Measurements from ENCODE around the gene DCDC2C. TPM values are rescaled to one million over a fixed set of nuclear protein-coding genes. Genes with fewer than 3 reads are reported as not detected.

DCDC2C gene
- total RNA-seq, 1 experiment from 2014 or later: not detected

DNA sequence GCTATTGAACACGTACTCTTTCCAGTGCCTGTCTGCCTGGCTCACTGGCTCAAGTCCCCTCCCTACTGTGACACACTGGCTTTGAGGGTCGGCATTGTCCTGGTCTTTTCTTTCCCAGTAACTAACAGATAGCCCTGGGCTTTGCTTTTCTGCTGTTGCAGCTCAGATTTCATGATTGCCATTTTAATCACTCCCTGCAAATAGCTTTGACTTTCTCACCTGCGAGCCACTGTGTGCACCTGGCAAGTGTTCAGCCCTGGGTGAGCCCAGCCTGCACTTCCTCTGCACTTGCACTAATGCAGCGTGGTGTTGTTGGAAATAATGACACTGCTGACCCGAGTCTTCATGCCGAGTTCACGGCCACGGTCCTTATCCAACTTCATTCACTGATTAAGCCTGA is 52.9 kb downstream of the DCDC2C start (continued):
- TF ChIP-seq E2F5 (CRISPR knock-in tag; IDR thresholded peaks at IDR 0.05): no peak
- TF ChIP-seq ESRRA (CRISPR knock-in tag; IDR thresholded peaks at IDR 0.05; ENCODE audit: borderline replicate concordance): no peak
- TF ChIP-seq ZNF121 (CRISPR knock-in tag; IDR thresholded peaks at IDR 0.05): no peak
- no peak for TF ChIP-seq ATF2 (CRISPR knock-in tag; IDR thresholded peaks at IDR 0.05; ENCODE audit: borderline replicate concordance, low read depth)
- TF ChIP-seq ZNF416 (CRISPR knock-in tag; IDR thresholded peaks at IDR 0.05): no peak
- TF ChIP-seq ZNF423 (CRISPR knock-in tag; IDR thresholded peaks at IDR 0.05): no peak

DNA sequence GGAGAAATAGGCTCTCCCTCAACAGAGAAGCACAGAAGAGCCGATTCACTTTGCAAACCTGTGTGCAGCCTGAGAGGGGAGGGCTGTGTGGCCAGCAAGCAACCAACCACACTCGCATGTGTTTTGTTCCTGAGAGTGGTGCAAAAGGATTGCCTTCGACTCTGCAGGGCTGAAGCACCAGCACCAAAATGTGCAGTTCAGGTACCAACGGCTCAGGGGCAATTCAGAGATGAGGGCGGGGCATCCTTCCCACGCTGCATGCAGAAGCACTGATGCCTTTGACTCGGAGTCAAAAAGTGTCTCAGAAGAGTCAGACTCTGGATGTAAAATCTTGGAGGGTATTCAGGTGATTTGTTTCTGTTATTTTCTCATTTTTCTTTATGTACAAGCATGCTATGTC is 55.5 kb downstream of the DCDC2C start:
- TF ChIP-seq ESRRA (CRISPR knock-in tag; IDR thresholded peaks at IDR 0.05; ENCODE audit: borderline replicate concordance) (no peak), CBFB (CRISPR knock-in tag; IDR thresholded peaks at IDR 0.05; ENCODE audit: low read depth) (no peak), E2F5 (CRISPR knock-in tag; IDR thresholded peaks at IDR 0.05) (no peak), ZNF138 (CRISPR knock-in tag; conservative IDR thresholded peaks at IDR 0.05) (no peak), ATF2 (CRISPR knock-in tag; IDR thresholded peaks at IDR 0.05; ENCODE audit: borderline replicate concordance, low read depth) (no peak), GTF2I (CRISPR knock-in tag; conservative IDR thresholded peaks at IDR 0.05) (no peak), KAT7 (CRISPR knock-in tag; IDR thresholded peaks at IDR 0.05; ENCODE audit: borderline replicate concordance) (no peak), SP1 (CRISPR knock-in tag; conservative IDR thresholded peaks at IDR 0.05) (no peak), CTCF (IDR thresholded peaks at IDR 0.05) (no peak), IRF1 (CRISPR knock-in tag; IDR thresholded peaks at IDR 0.05) (no peak), ATF1 (CRISPR knock-in tag; IDR thresholded peaks at IDR 0.05) (no peak)
- TF ChIP-seq, protein P1, sequence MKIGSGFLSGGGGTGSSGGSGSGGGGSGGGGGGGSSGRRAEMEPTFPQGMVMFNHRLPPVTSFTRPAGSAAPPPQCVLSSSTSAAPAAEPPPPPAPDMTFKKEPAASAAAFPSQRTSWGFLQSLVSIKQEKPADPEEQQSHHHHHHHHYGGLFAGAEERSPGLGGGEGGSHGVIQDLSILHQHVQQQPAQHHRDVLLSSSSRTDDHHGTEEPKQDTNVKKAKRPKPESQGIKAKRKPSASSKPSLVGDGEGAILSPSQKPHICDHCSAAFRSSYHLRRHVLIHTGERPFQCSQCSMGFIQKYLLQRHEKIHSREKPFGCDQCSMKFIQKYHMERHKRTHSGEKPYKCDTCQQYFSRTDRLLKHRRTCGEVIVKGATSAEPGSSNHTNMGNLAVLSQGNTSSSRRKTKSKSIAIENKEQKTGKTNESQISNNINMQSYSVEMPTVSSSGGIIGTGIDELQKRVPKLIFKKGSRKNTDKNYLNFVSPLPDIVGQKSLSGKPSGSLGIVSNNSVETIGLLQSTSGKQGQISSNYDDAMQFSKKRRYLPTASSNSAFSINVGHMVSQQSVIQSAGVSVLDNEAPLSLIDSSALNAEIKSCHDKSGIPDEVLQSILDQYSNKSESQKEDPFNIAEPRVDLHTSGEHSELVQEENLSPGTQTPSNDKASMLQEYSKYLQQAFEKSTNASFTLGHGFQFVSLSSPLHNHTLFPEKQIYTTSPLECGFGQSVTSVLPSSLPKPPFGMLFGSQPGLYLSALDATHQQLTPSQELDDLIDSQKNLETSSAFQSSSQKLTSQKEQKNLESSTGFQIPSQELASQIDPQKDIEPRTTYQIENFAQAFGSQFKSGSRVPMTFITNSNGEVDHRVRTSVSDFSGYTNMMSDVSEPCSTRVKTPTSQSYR (CRISPR knock-in tag; IDR thresholded peaks at IDR 0.05): no peak
- TF ChIP-seq, protein P2, sequence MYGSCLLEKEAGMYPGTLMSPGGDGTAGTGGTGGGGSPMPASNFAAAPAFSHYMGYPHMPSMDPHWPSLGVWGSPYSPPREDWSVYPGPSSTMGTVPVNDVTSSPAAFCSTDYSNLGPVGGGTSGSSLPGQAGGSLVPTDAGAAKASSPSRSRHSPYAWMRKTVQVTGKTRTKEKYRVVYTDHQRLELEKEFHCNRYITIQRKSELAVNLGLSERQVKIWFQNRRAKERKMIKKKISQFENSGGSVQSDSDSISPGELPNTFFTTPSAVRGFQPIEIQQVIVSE (CRISPR knock-in tag; IDR thresholded peaks at IDR 0.05; ENCODE audit: borderline replicate concordance): no peak
- TF ChIP-seq, protein P3, sequence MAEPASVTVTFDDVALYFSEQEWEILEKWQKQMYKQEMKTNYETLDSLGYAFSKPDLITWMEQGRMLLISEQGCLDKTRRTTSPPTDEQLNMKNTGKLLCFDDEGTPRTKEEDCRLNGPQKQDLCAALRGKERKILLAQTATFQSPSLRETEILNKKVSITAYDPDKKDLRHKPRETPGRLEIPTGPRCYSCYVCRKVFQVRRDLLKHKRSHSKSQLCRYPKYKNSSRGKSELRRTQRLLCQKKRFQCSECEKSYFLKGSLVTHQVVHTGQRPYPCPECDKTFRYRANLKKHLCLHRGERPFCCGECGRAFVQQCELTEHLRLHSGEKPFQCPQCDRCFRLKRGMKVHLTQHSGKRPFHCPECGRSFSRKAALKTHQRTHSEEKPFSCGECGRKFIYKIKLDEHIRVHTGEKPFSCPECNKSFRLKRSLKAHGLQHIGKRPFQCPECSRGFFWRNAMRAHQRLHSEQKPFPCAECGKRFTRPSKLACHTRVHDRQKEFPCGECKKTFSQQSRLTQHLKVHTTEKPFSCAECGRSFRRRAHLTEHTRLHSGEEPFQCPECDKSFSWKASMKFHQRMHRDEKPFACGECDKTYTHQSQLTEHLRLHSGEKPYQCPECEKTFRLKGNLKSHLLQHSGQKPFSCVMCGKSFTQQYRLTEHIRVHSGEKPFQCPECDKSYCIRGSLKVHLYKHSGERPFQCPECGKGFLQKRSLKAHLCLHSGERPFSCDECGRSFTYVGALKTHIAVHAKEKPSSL (CRISPR knock-in tag; conservative IDR thresholded peaks at IDR 0.05): no peak
- no peak for ATAC-seq
- POLR2A ChIA-PET: no interaction called here

More for the DNA sequence above, 55.5 kb downstream of the DCDC2C start:
- no peak for DNase-seq (ENCODE audit: low spot score)
- CTCF ChIA-PET: no interaction called here
- no peak overlapping the region for H3K4me3 Mint-ChIP-seq
- peaks cover 16% of the 10 kb centered on the region for H3K27me3 Mint-ChIP-seq (ENCODE audit: low read depth)
- no peak overlapping the region for H3K27ac Mint-ChIP-seq
- H3K9me3 Mint-ChIP-seq: peaks cover 88% of the 10 kb centered on the region
- peaks cover 84% of the 10 kb centered on the region for H3K36me3 Mint-ChIP-seq
- H3K4me1 Mint-ChIP-seq: no peaks in the 10 kb centered on the region

Data from WTC11 (cell line).